B cell (primary cell): Measurements from ENCODE around the gene FTO.

Experiments used
- CTCF ChIP-seq: fragments of 200-600 bp; IDR thresholded peaks from one replicate; pipeline ENCODE4 v1.8.0; 2022; ENCODE audit warnings: antibody characterized with exemption, mild to moderate bottlenecking
- EZH2 ChIP-seq: IDR thresholded peaks from 2 replicates; pipeline ENCODE4 v1.6.1; 2012; ENCODE audit warnings: borderline replicate concordance, low read depth, mild to moderate bottlenecking, moderate library complexity, low read length; ENCODE audit not compliant: insufficient read depth, poor library complexity, severe bottlenecking

- TF ChIP-seq CTCF (no peak), EZH2 (no peak)
These were observed 448.6 kb downstream of the FTO start for GRCh38 chr16:54152362-54153239.
